IMR-90 (cell line): Measurements from ENCODE around the gene COX8A.
A peak's percentile ranks its signal among the peaks of the same experiment; 100 is the strongest.

Experiments used
- MXI1 ChIP-seq: IDR thresholded peaks from 2 replicates; pipeline ENCODE4 v1.6.1; 2012; ENCODE audit warnings: low read depth, mild to moderate bottlenecking, low read length, moderate library complexity, borderline replicate concordance
- RFX5 ChIP-seq: IDR thresholded peaks from 2 replicates; pipeline ENCODE4 v1.8.0; 2012; ENCODE audit warnings: low read depth, mild to moderate bottlenecking, low read length, moderate library complexity
- TF ChIP-seq, protein P1 (sequence below): conservative IDR thresholded peaks from 2 replicates; pipeline ENCODE4 v1.5.1; 2012; ENCODE audit warnings: mild to moderate bottlenecking, low read depth, low read length, improper control_type of control experiment

DNA sequence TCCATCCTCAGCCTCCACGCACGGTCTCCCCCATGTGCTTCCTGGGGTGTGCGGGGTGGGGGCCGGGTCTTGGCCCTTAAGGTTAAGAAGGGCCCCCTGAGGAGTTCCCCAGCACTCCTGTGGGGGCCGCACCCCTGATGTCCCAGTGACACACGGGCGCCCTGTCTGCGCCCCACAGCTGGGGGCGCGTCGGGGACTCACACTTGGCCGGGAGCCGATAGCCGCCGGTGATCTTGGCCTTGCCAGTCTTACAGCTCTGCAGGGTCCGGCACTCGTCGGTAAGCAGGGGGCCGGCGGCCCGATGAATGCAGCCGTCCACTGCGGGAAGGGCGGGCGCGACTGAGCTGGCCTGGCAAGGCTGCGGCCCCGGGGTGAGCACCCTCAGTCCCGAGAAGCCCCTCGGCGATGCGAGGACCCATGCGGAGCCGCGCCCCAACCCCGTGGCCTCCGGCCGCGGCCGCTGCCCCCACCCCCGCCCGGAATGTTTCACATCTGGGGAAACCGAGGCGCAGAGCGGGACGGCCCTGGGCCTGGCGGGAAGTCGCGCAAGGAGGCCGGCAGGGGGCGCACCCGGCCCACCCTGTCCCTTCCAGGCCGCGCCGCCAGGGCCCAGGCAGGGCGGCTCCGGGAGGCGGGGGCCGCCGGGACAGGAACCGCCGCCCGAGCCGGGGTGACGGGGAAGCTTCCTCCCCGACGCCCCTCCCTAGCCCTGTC lies 25.8 kb downstream of the COX8A start:
- TF ChIP-seq, protein P1, sequence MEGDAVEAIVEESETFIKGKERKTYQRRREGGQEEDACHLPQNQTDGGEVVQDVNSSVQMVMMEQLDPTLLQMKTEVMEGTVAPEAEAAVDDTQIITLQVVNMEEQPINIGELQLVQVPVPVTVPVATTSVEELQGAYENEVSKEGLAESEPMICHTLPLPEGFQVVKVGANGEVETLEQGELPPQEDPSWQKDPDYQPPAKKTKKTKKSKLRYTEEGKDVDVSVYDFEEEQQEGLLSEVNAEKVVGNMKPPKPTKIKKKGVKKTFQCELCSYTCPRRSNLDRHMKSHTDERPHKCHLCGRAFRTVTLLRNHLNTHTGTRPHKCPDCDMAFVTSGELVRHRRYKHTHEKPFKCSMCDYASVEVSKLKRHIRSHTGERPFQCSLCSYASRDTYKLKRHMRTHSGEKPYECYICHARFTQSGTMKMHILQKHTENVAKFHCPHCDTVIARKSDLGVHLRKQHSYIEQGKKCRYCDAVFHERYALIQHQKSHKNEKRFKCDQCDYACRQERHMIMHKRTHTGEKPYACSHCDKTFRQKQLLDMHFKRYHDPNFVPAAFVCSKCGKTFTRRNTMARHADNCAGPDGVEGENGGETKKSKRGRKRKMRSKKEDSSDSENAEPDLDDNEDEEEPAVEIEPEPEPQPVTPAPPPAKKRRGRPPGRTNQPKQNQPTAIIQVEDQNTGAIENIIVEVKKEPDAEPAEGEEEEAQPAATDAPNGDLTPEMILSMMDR = peak; percentile 78
- no peak for TF ChIP-seq RFX5
- no peak for TF ChIP-seq MXI1
